GM12891 (cell line): Measurements from ENCODE around the gene DAAM1.

Experiments used
- PAX5 ChIP-seq: IDR thresholded peaks from 2 replicates; pipeline ENCODE4 v1.6.1; 2011; ENCODE audit warnings: low read length, moderate library complexity, mild to moderate bottlenecking; ENCODE audit not compliant: insufficient read depth, severe bottlenecking
- POLR2A ChIP-seq: IDR thresholded peaks from 2 replicates; pipeline ENCODE4 v1.6.1; 2011; ENCODE audit warnings: low read depth, low read length, control low read depth
- POLR2AphosphoS5 ChIP-seq: IDR thresholded peaks from 2 replicates; pipeline ENCODE4 v1.6.1; 2011; ENCODE audit warnings: low read depth, low read length, control low read depth
- POU2F2 ChIP-seq: IDR thresholded peaks from 2 replicates; pipeline ENCODE4 v1.6.1; 2011; ENCODE audit warnings: low read depth, mild to moderate bottlenecking, control low read depth, low read length, moderate library complexity
- SPI1 ChIP-seq: IDR thresholded peaks from 2 replicates; pipeline ENCODE4 v1.6.1; 2011; ENCODE audit warnings: low read depth, low read length, control low read depth
- TAF1 ChIP-seq: IDR thresholded peaks from 2 replicates; pipeline ENCODE4 v1.6.1; 2011; ENCODE audit warnings: low read depth, low read length, control low read depth

DNA sequence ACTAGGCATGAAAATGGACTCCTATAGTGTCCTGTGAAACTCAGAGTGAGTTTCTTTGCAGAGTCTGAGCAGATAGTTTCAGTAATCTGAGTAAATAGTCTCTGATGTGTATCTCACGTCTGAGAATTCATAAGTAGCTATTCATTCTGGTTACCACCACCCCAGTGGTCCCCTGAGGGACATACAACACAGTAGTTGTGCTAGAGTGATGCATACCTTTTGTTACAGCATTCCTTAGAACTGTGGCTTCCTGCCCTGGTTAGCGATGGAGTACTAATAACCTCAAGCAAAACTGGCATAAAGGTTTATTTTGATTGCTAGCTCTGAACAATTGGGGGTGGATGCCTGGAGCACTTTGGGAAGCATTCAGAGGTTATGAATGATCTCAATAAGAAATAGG lies 114.7 kb downstream of the DAAM1 start:
- TF ChIP-seq POLR2AphosphoS5 (no peak), TAF1 (no peak), POLR2A (no peak), SPI1 (no peak), POU2F2 (no peak), PAX5 (no peak)
